A549 treated with CpdA at 1 μM for 4 hours (cell line): ENCODE results near the gene ATP6V1E1. TPM values are rescaled to one million over a fixed set of nuclear protein-coding genes. Genes with fewer than 3 reads are reported as not detected.

Experiments used
- total RNA-seq: library from RNA; stranded (reverse); fragments of 200-300 nt; extraction: Qiagen RNA extraction; gene quantifications from 5 replicates; pipeline ENCODE4 v1.2.3, GENCODE V29; 2022; ENCODE audit warnings: low read depth

The ATP6V1E1 gene
- 117 to 150 TPM (median 126 TPM) in 5 replicates for total RNA-seq

DNA sequence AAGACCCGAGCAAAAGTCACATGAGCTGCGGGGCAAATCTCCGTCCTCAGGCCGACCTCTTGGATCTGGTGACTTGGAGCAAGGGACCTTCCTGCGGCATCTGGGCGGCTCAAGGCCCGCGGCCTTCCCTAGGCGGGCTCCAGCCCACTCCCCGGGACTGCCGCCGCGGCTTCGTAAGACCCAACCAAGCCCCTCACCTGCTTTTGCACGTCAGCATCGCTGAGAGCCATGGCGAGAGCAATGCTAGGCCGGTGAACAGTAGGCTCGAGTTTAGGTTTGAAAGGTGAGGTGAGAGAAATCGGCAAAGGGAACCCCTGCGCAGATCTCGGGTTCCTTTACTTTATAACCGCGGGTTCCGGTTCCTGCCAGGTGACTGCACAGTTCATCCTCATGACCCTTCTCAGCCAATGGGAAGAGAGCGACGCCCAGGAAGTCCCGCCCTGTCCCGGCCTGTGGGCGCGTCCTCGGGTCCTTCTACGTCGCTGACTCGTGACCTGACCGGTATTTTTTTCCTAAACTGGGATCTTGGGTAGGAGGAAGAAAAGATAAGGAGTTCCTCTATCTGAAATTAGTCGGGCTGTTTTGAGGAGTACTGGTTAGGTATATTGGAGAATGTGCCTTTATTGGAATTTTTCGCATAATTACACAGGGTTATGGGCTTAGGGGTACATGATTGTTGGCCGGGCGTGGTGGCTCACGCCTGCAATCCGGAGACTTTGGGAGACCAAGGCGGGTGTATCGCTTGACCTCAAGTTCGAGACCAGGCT is at the start of gene ATP6V1E1:
Gene ATP6V1E1, minus strand, starts transcription at position 344 of the 767 bp plus-strand sequence. Its CDS starts 114 bp downstream, at position 230.

DNA sequence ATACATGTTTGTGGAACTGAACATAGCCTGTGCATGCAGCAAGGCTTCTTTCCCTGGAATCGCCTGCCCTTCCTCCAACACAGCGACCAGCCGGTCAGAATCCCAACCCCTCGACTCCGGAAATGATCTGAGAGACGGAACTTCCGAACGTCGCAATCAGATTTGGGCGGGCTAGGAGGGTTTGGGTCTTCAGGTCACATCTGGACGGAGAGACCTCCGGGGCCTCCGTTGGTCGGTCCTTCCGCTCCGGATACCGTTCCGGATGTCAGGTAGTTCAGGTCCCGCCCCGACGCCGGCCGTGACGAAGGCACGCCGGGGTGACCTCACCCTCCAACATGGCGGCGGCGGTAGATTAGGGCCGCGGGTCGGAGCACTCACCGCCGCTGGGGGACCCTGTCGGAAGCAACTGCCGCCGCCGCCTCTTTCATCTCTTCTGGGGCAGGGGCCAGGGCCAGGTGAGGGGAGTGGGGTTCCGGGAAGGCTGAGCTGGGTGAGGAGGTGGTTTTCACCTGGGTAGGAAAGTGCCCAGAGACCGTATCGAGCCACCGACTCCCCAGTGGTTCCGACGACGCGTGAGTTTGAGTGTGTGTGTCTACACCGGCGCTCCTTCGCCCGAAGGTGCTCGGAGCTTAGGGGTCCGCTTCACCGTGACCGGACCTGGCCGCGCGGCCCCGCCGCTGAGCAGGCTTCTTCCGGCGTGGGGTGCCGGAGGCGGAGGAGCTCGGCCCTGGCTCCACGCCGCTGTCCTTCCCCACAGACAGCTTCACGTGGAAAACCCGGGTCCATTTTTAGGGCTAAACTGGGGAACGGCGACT is 10.1 kb upstream of the ATP6V1E1 start, which contains the start of gene BCL2L13:
Gene BCL2L13, plus strand, starts transcription at position 326 of the 815 bp plus-strand sequence. CDS start 16,955 bp downstream, outside the sequence.

DNA sequence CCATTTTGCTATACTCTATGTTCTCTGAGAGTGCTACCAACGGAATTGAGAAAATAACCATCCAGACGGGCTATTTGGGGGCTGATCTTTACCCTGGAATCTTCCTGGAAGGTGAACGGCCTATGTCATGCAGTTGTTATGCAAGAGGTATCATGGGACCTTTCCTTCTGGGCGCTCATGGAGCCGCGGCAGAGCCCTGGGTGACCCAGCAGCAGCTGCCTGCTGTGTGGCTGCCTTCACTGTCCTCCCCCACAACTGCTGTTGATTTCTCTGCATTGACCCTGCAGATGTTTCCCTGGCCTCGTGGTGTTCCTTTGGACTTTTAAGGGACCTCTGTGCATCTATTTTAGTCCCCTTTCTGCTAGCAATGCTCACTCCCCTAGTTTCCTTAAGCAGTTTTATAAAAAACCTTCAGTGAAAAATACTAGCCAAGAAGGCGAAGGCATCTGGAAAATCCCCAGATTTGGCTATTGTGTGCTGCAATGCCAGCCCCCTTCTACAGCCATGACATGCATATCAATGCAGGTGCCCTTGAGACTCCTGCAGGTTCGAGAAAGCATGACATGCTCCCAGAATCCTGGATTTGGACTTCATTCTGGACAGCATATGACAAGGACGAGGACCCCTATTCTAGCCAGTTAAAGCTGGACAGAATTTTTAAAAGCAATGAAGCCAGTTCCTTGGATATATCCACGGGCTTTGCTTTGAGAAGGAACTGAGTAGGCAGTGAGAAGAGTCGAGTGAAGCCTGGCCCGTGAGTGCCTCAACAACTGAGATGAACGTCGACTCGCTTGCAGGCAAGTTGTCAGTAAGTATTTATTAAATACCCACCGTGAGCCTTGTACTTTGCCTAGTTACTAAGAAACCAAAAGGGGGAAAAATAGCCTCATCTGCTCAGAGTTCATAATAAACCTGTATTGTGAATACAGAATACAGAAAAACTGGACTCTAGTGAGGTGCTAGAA is 65.4 kb downstream of the ATP6V1E1 start, which contains the start of gene SLC25A18:
Gene SLC25A18, plus strand, starts transcription at position 593 of the 965 bp plus-strand sequence. CDS start 16,447 bp downstream, outside the sequence.

Other genes with a start within 250 kb of the ATP6V1E1 start
- 0.05 TPM in 1 of 5 replicates, not detected in the others for gene SLC25A18, start 65.3 kb downstream of the ATP6V1E1 start, total RNA-seq
- gene BCL2L13, start 10.0 kb upstream of the ATP6V1E1 start, total RNA-seq: 34.0 to 43.2 TPM (median 34.4 TPM) in 5 replicates
- gene BID, start 145.7 kb upstream of the ATP6V1E1 start, total RNA-seq: 57.8 to 79.7 TPM (median 74.3 TPM) in 5 replicates